ENCODE measurements around the gene RASAL2. TPM values are rescaled to one million over a fixed set of nuclear protein-coding genes. Genes with fewer than 3 reads are reported as not detected.
"Not testable (repeated sequence)": the region's sequence is repeated elsewhere in the genome, so short reads cannot be mapped to it uniquely, and the experiment has no call there.

The RASAL2 gene
- total RNA-seq, 1 donor from 2014 or later = 17.3 TPM

DNA sequence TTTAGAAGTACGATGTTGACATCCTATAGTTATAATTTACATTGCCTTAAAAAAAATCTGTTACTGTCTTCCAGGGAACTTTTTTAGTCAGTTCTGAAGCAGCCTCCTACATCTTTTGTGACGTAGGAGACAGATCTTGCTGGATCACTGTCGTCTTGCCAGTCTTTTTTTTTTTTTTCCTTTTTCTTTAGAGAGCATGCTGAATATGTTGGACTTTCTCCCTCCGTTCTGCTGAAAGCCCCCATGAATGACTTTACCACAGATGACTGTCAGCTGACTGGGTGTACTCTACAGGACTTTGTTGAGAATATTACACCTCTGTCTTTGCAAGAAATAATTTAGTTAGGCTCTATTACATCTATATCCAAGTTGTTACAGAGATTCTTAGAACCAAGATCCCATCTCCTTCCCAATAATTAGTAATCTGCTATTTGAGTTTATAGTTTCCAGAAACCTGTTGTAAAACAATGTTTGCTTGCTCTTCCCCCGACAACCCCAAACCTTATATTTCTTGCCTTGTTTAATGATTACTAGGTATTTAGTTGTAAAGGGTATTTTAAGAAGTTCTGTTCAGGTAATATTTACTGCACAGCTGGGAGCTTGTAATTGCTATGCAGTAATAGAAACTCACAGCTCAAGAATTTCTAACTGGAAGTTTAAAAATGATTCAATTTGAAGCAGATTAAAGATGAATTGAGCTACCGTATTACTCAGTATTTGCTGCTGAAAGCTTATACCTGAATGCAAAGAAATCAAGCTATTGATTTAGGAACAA is 61.8 kb downstream of the RASAL2 start:
- DNase-seq (ENCODE audit: low spot score) = no peak

- DNase-seq (ENCODE audit: low spot score) = no peak
Measured at GRCh38 chr1:178160736-178161475, 67.0 kb downstream of the RASAL2 start.

DNA sequence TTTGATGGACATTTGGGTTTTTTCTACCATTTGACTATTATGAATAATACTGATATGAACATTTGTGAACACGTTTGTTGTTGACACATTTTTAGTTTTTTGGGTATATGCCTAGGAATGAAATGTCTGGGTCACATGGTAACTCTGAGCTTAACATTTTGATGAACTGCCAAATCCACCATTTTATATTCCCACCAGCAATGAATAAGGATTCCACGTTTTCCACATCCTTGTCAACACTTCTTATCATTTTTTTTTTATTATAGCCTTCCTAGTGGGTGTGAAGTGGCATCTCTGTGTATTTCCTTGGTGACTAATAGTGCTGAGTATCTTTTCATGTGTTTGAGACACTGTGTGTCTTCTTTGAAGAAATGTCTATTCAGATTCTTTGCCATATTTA is 67.6 kb downstream of the RASAL2 start:
- DNase-seq (ENCODE audit: low spot score) = no peak

GRCh38 chr1:178165196-178165595 is 71.3 kb downstream of the RASAL2 start:
- no peak for DNase-seq (ENCODE audit: low spot score)

- no peak for DNase-seq (ENCODE audit: low spot score)
Measured at GRCh38 chr1:178166429-178167024, 72.6 kb downstream of the RASAL2 start.

DNA sequence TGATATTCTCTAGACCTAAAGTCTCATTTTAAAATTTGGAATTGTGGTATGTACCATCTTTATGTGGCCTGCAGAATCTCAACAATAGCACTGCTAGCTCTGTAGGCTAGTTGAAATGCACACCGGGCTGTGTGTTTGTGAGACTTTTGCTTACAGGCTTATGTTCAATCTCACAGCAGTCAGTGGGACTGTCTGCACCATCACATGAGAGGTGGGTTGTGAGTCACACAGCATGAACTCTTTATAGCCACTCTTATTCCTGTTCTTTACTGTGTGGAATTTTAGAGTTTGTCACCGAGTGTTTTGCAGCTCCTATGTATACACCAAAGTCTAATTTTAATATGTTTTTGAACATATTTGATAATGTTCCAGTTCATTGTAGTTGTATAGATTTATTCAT is 74.6 kb downstream of the RASAL2 start:
- no peak for DNase-seq (ENCODE audit: low spot score)

DNA sequence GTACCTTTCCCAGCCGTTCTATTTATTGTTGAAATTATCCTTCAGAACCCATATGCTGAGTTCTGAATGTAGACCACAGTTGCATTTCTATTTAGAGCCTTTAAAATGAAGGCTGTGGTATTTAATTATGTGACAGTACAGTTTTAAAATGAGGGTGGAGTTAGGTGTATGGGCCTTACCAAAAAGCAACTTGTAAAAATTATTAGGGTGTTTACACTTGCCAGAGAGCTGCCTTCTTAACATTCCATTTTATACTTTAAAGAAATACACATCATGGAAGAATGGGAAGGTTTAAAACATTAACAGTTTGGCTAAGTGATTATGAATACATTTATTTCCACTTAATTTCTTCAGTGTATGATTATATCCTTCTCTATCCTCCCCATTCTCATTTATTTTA is 75.7 kb downstream of the RASAL2 start:
- no peak for DNase-seq (ENCODE audit: low spot score)

DNA sequence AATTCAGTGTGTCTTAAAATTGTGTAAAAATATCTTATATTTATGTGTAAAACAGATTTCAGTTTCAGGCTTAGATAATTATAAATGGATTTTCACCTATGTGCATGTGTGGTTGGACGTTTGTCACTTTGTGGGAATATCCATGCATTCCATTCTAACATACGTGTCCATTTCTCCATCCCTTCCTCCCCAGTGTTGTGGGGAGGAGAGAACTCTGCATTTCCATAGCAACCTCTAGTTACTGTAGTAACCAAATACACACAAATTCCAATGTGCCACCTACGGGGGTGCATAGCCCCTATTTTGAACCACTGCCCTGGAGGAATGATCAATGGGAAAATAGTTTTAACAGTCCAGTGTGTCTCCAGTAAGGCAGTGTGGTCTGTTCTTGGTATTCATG is 79.0 kb downstream of the RASAL2 start:
- no peak for DNase-seq (ENCODE audit: low spot score)

DNA sequence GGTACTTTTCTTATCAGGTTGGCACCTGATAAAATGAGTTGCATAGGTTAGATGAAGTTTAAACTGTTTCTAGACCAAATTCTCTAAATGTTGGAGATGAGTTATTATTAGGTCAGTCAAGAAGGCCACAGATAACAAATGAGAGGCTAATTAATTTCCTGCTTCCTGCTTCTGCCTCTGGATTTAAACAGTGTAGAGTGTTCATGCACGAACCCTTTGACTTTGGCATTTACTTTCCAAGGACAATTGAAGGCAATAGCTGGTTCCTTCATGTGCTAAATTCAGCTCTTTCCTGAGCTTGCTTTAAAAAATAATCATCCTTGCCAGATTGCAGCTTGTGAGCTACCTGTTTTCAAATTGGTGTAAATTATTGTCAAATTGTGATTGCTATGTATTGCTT is 80.6 kb downstream of the RASAL2 start:
- DNase-seq (ENCODE audit: low spot score) = no peak

GRCh38 chr1:178180405-178180804 is 86.5 kb downstream of the RASAL2 start:
- DNase-seq (ENCODE audit: low spot score) = peak; percentile 71

DNA sequence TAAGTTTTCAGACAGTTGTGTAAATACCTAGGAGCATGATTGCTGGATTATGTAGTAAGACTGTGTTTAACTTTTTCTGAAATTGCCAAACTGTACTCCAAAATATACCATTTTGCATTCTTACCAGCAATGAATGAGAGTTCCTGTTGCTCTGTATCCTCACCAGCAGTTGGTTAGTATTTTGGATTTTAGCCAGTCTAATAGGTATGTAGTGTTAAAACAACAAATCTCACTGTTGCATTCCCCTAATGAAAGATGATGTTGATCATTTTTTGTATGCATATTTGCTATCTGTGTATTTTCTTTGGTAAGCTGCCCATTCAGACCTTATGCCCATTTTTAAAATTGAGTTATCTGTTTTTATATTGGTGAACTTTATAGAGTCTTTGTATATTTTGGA is 89.9 kb downstream of the RASAL2 start:
- no peak for DNase-seq (ENCODE audit: low spot score)

GRCh38 chr1:178188306-178188705 is 94.4 kb downstream of the RASAL2 start:
- DNase-seq (ENCODE audit: low spot score) = no peak

GRCh38 chr1:178189814-178190213 is 95.9 kb downstream of the RASAL2 start:
- no peak for DNase-seq (ENCODE audit: low spot score)

GRCh38 chr1:178190881-178191280 is 97.0 kb downstream of the RASAL2 start:
- no peak for DNase-seq (ENCODE audit: low spot score)

GRCh38 chr1:178192686-178193085 is 98.8 kb downstream of the RASAL2 start:
- no peak for DNase-seq (ENCODE audit: low spot score)

DNA sequence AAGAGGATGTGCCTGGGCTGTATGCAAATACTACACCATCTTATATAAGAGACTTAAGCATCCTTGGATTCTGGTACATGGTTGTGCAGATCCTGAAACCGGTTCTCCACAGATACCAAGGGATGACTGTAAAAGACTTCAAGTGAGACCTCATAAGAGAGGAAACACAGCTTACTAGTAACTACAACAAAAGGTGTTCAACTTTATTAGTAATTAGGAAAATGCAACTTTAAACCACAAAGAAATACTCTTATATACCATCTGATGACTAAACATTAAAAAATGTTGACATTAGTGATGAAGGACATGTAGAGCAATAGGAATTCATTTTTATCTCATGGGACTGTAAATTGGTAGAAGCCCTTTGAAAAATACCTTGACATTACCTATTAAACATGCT is 102.7 kb downstream of the RASAL2 start:
- no peak for DNase-seq (ENCODE audit: low spot score)

DNA sequence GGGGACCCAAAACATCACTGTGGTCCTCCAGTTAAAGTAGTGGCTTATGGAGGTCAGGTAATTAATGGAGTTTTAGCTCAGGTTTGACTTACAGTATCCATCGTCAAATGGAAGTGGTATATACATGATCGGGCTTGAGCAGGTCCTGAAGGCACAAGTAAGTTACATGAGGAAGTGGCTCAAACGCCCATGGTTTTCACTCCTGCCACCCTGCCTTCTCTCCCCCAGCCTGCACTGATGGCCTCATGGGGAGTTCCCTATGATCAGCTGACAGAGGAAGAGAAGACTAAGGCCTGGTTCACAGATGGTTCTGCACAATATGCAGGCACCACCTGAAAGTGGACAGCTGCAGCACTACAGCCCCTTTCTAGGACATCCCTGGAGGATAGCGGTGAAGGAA is 108.2 kb downstream of the RASAL2 start:
- DNase-seq (ENCODE audit: low spot score) = not testable (repeated sequence)

- DNase-seq (ENCODE audit: low spot score) = not testable (repeated sequence)
Measured at GRCh38 chr1:178202546-178202945, 108.6 kb downstream of the RASAL2 start.

- DNase-seq (ENCODE audit: low spot score) = not testable (repeated sequence)
Measured at GRCh38 chr1:178208269-178208856, 114.5 kb downstream of the RASAL2 start.

- DNase-seq (ENCODE audit: low spot score) = no peak
Measured at GRCh38 chr1:178209935-178210334, 116.0 kb downstream of the RASAL2 start.

DNA sequence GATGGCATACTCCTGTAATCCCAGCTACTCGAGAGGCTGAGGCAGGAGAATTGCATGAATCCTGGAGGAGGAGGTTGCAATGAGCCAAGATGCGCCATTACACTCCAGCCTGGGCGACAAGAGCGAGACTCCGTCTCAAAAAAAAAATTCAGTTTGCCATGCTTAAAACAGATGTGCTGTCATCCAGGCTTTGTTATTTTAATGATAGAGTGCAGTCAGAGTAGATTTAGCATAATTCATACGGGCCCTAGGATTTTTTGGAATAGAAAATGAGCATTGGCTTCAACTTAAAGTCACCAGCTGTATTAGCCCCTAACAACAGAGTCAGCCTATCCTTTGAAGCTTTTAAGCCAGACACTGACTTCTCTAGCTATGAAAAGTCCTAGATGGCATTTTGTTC is 124.6 kb downstream of the RASAL2 start:
- no peak for DNase-seq (ENCODE audit: low spot score)

DNA sequence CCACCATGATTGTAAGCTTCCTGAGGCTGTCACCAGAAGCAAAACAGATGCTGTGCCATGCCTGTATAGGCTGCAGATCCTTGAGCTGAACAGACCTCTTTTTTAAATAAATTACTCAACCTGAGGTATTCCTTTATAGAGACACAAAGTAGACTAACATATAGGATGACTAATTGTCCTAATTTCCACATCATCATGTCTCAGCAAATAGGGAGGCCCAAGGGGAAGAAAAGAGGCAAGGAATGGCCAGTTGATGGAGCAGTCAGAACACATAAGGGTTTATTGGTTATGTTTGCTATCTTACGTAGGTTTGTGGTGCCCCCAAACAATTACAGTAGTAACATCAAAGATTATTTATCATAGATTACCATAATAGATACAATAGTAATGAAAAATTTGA is 126.2 kb downstream of the RASAL2 start:
- no peak for DNase-seq (ENCODE audit: low spot score)
